Measurements from ENCODE around the gene EHMT1. TPM values are rescaled to one million over a fixed set of nuclear protein-coding genes. Genes with fewer than 3 reads are reported as not detected.

The EHMT1 gene
- total RNA-seq, 1 donor from 2014 or later, result 45.3 TPM

GRCh38 chr9:137759649-137760321, 141.0 kb downstream of the EHMT1 start:
- H3K4me3 ChIP-seq (ENCODE audit: low read depth, low read length), result no peak overlapping the region
- H3K36me3 ChIP-seq (ENCODE audit: control insufficient read depth, insufficient read depth, low read length), result peaks cover 35% of the 10 kb centered on the region
- no peaks in the 10 kb centered on the region for H3K27me3 ChIP-seq (ENCODE audit: control insufficient read depth, insufficient read depth, low read length)
- TF ChIP-seq CTCF (IDR thresholded peaks at IDR 0.05; ENCODE audit: insufficient read depth, low read length, severe bottlenecking), result no peak
- no peak for DNase-seq (ENCODE audit: low read depth)
- no peak for FAIRE-seq

DNA sequence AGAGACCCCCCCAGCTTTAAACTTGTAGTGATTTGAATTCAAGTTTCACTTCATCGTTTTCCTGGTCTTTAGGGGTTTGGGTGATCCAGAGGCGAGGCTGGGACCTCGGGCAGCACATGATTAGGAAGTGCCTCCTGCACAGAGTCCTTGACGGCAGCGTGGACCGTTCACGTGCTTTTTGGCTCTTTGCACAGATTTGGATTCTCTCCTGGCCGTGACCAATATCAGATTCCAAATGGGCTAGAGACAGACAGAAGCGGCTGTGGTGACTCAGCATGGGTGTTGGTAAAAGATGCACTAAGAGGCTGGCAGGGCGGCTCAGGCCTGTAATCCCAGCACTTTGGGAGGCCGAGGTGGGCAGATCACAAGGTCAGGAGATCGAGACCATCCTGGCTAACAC, 141.6 kb downstream of the EHMT1 start:
- FAIRE-seq, result no peak
- Histone ChIP-seq H3K4me3 (ENCODE audit: low read depth, low read length) (no peak overlapping the region), H3K27me3 (ENCODE audit: control insufficient read depth, insufficient read depth, low read length) (no peaks in the 10 kb centered on the region), H3K36me3 (ENCODE audit: control insufficient read depth, insufficient read depth, low read length) (peaks cover 36% of the 10 kb centered on the region)
- no peak for DNase-seq (ENCODE audit: low read depth)
- no peak for TF ChIP-seq CTCF (IDR thresholded peaks at IDR 0.05; ENCODE audit: insufficient read depth, low read length, severe bottlenecking)

DNA sequence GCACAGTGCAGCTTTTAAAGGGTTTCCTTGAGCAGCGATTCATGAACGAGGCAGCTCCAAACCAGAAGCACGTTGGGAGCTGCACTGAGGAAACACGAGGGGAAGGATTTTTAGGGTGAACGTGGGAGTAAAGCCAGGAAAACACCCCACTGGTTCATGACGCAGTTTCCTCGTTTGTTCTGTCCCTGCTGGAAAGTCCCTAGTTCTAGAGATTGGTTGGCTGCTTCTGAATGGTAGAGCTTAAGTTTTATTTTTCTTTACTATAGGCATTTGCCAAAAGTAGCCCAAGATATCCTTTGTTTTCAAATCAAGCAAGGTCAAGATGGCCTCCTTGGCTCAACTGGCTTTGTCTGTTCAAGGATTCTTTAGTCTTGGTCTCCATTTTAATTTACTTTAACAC, 142.2 kb downstream of the EHMT1 start:
- no peak for TF ChIP-seq CTCF (IDR thresholded peaks at IDR 0.05; ENCODE audit: insufficient read depth, low read length, severe bottlenecking)
- Histone ChIP-seq H3K4me3 (ENCODE audit: low read depth, low read length) (no peak overlapping the region), H3K36me3 (ENCODE audit: control insufficient read depth, insufficient read depth, low read length) (peaks cover 38% of the 10 kb centered on the region), H3K27me3 (ENCODE audit: control insufficient read depth, insufficient read depth, low read length) (no peaks in the 10 kb centered on the region)
- DNase-seq (ENCODE audit: low read depth) (no peak), FAIRE-seq (no peak)

DNA sequence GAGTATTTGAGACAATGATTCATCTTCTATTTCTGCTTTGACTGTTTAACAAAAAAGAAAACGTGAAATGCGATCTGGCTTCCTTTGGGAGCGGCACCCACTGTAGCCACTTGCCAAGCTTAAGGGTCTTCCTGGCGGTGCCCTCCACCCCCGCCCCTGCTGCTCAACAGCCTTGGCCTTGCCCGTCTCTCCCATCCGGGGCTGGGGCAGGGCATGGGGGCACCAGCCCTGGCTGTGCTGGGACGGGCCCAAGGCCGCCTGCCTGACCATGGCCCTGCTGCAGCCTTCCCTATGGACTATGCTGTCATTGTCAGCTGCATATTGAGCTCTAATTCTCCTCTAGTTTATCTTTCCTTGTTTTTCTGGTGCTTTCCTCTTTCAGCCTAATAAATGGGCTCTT, 143.0 kb downstream of the EHMT1 start:
- no peak for FAIRE-seq

GRCh38 chr9:137762414-137763061, 143.7 kb downstream of the EHMT1 start:
- no peaks in the 10 kb centered on the region for H3K27me3 ChIP-seq (ENCODE audit: control insufficient read depth, insufficient read depth, low read length)
- no peak overlapping the region for H3K4me3 ChIP-seq (ENCODE audit: low read depth, low read length)
- DNase-seq (ENCODE audit: low read depth) (no peak), FAIRE-seq (no peak)
- no peak for TF ChIP-seq CTCF (IDR thresholded peaks at IDR 0.05; ENCODE audit: insufficient read depth, low read length, severe bottlenecking)
- H3K36me3 ChIP-seq (ENCODE audit: control insufficient read depth, insufficient read depth, low read length), result peaks cover 43% of the 10 kb centered on the region

More for the DNA sequence above, 143.0 kb downstream of the EHMT1 start:
- no peaks in the 10 kb centered on the region for H3K27me3 ChIP-seq (ENCODE audit: control insufficient read depth, insufficient read depth, low read length)
- no peak for DNase-seq (ENCODE audit: low read depth)
- peaks cover 40% of the 10 kb centered on the region for H3K36me3 ChIP-seq (ENCODE audit: control insufficient read depth, insufficient read depth, low read length)
- H3K4me3 ChIP-seq (ENCODE audit: low read depth, low read length), result no peak overlapping the region
- TF ChIP-seq CTCF (IDR thresholded peaks at IDR 0.05; ENCODE audit: insufficient read depth, low read length, severe bottlenecking), result no peak

All from bronchial epithelial cell (primary cell).